Neuronal stem cell (in vitro differentiated cells): ENCODE data around the gene RNASE8.

Experiments
- DNase-seq: peaks from one replicate; pipeline ENCODE4 v3.0.0-alpha.2; 2013; ENCODE audit warnings: low spot score
- H2AFZ ChIP-seq: one replicate; pipeline ENCODE4 v1.6.1; 2013; ENCODE audit warnings: mild to moderate bottlenecking, low read length, inconsistent platforms
- H2AK5ac ChIP-seq: 2 replicates; pipeline ENCODE4 v1.6.1; 2013; ENCODE audit warnings: low read depth, mild to moderate bottlenecking, inconsistent platforms, low read length, moderate library complexity, mixed read lengths
- H2BK120ac ChIP-seq: 2 replicates; pipeline ENCODE4 v1.6.1; 2013; ENCODE audit warnings: low read depth, mild to moderate bottlenecking, inconsistent platforms, low read length, moderate library complexity, mixed read lengths
- H2BK12ac ChIP-seq: one replicate; pipeline ENCODE4 v1.6.1; 2013; ENCODE audit warnings: low read length, inconsistent platforms
- H2BK15ac ChIP-seq: 2 replicates; pipeline ENCODE4 v1.6.1; 2013; ENCODE audit warnings: mild to moderate bottlenecking, low read length, inconsistent platforms, mixed read lengths
- H2BK5ac ChIP-seq: one replicate; pipeline ENCODE4 v1.6.1; 2013; ENCODE audit warnings: inconsistent platforms, mild to moderate bottlenecking, low read length, moderate library complexity
- H3K14ac ChIP-seq: one replicate; pipeline ENCODE4 v1.6.1; 2013; ENCODE audit warnings: low read length, inconsistent platforms
- H3K18ac ChIP-seq: 2 replicates; pipeline ENCODE4 v1.6.1; 2013; ENCODE audit warnings: low read length, inconsistent platforms
- H3K23ac ChIP-seq: 2 replicates; pipeline ENCODE4 v1.6.1; 2013; ENCODE audit warnings: low read depth, mild to moderate bottlenecking, mixed read lengths, low read length, inconsistent platforms; ENCODE audit not compliant: poor library complexity
- H3K27ac ChIP-seq: replicated peaks from 3 replicates; pipeline ENCODE4 v1.5.1; 2013; ENCODE audit warnings: low read length, inconsistent platforms
- H3K27me3 ChIP-seq, 3 experiments: 2 replicates each; pipeline ENCODE4 v1.6.1; 2013; ENCODE audit warnings: low read length in 3 of 3, mild to moderate bottlenecking in 2 of 3, inconsistent platforms in 1 of 3, low read depth in 1 of 3, mixed read lengths in 1 of 3, moderate library complexity in 1 of 3; ENCODE audit not compliant: control insufficient read depth in 3 of 3, insufficient read depth in 3 of 3
- H3K36me3 ChIP-seq, 2 donors: replicated peaks in 1 of 2; 2 replicates each; pipeline ENCODE4 v1.6.1; 2013; ENCODE audit warnings: low read length in 2 of 2; ENCODE audit not compliant: control insufficient read depth in 2 of 2, insufficient read depth in 2 of 2
- H3K4ac ChIP-seq: 2 replicates; pipeline ENCODE4 v1.6.1; 2013; ENCODE audit warnings: inconsistent platforms, mild to moderate bottlenecking, low read length, moderate library complexity
- H3K4me1 ChIP-seq, 2 donors: 1 replicate in 1 of 2; 2 replicates in 1 of 2; pipeline ENCODE4 v1.6.1; 2013; ENCODE audit warnings: low read length in 2 of 2, low read depth in 1 of 2; ENCODE audit not compliant: control insufficient read depth in 2 of 2, insufficient read depth in 1 of 2
- H3K4me2 ChIP-seq: one replicate; pipeline ENCODE4 v1.6.1; 2013; ENCODE audit warnings: mild to moderate bottlenecking, low read length, inconsistent platforms; ENCODE audit not compliant: insufficient read depth, poor library complexity, severe bottlenecking
- H3K4me3 ChIP-seq, 2 donors: 2 replicates each; pipeline ENCODE4 v1.5.1; 2013; ENCODE audit warnings: low read length in 2 of 2, mild to moderate bottlenecking in 2 of 2, inconsistent platforms in 1 of 2, moderate library complexity in 1 of 2
- H3K79me1 ChIP-seq: one replicate; pipeline ENCODE4 v1.6.1; 2013; ENCODE audit warnings: low read depth, mild to moderate bottlenecking, inconsistent platforms, low read length, moderate library complexity
- H3K9ac ChIP-seq: one replicate; pipeline ENCODE4 v1.6.1; 2013; ENCODE audit warnings: mild to moderate bottlenecking, low read depth, low read length, inconsistent platforms; ENCODE audit not compliant: poor library complexity
- H3K9me3 ChIP-seq, 2 donors: replicated peaks in 1 of 2; 2 replicates each; pipeline versions ENCODE3 to v1.6.1; 2013; ENCODE audit warnings: low read length in 2 of 2, mild to moderate bottlenecking in 2 of 2, inconsistent platforms in 1 of 2, low read depth in 1 of 2, mixed read lengths in 1 of 2, moderate library complexity in 1 of 2; ENCODE audit not compliant: control insufficient read depth in 2 of 2, insufficient read depth in 1 of 2
- H4K8ac ChIP-seq: one replicate; pipeline ENCODE4 v1.6.1; 2013; ENCODE audit warnings: low read depth, mild to moderate bottlenecking, inconsistent platforms, low read length, moderate library complexity
- H4K91ac ChIP-seq: one replicate; pipeline ENCODE4 v1.6.1; 2013; ENCODE audit warnings: low read length, low read depth, mild to moderate bottlenecking, inconsistent platforms; ENCODE audit not compliant: poor library complexity
- WGBS, 2 donors: extraction: QIAGEN DNeasy Blood & Tissue Kit; methylation state at CpG; one replicate each; pipeline ENCODE4 v1.1.7; 2013; ENCODE audit warnings: missing lambda C conversion rate in 2 of 2, mixed read lengths in 1 of 2; ENCODE audit not compliant: insufficient read length in 2 of 2, insufficient replicate concordance in 1 of 2; ENCODE audit errors: extremely low coverage in 2 of 2; 5-methylcytosine and 5-hydroxymethylcytosine counted together

Gene RNASE8

DNA sequence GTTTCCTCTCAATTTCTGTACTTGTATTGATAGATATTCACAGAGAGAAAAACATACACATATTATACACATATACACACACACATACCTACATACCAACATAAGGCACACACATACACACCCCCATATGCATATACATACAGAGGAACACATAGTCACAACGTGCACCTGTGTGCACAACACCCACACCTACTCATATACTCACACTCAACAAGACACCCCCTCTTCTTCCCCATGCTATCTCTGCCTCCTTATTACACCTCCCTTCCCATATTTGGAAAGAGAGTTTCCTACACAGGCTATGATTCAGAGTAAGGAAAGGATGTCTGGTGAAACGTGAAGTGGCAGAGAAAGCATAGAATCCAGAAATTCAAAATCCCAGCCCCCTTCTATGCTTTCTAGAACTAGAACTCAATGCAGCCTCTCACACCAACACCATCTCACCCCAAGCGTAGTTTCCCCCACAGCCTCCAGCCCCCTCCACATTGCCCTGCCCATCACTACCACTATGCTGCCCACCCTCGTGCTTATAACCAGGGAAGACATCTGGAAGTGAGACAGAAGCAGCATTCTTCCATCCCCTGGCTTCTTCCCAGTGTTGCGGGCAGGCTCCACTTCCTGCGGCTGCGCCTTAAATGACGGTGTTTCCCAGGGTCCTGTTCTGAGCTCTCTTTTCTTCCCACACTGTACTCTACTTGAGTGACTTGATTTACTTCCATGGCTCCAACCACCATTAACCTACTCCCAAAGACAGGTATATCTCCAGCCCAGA lies 2.4 kb downstream of the RNASE8 start:
- Histone ChIP-seq H3K4me3 (no peak overlapping the region), H3K14ac (no peak overlapping the region), H2AFZ (no peak overlapping the region), H3K79me1 (no peaks in the 10 kb centered on the region), H3K18ac (no peak overlapping the region), H3K27ac (no peak overlapping the region), H4K91ac (no peak overlapping the region), H2AK5ac (no peak overlapping the region), H3K23ac (no peak overlapping the region), H3K4me1 (peaks cover 4 to 9% of the 10 kb centered on the region in 2 donors), H4K8ac (no peak overlapping the region), H3K4me2 (no peak overlapping the region), H3K27me3 (peaks cover 0 to 20% (median 0%) of the 10 kb centered on the region in 3 experiments), H3K36me3 (no peaks in the 10 kb centered on the region), H2BK12ac (no peak overlapping the region), H3K9ac (no peak overlapping the region), H3K4ac (no peak overlapping the region), H2BK120ac (no peak overlapping the region), H2BK5ac (no peak overlapping the region), H3K9me3 (no peaks in the 10 kb centered on the region), H2BK15ac (no peak overlapping the region)
- no CpG with 5 or more reads among the region's 8 CpGs for WGBS, 2 donors
- DNase-seq, result no peak

- DNase-seq, result no peak
- Histone ChIP-seq H3K14ac (no peak overlapping the region), H3K4me2 (no peak overlapping the region), H2BK5ac (no peak overlapping the region), H2BK15ac (no peak overlapping the region), H3K4me1 (peaks cover 4 to 9% of the 10 kb centered on the region in 2 donors), H2BK120ac (no peak overlapping the region), H2AK5ac (no peak overlapping the region), H2BK12ac (no peak overlapping the region), H3K36me3 (no peaks in the 10 kb centered on the region), H2AFZ (no peak overlapping the region), H3K23ac (no peak overlapping the region), H4K91ac (no peak overlapping the region), H4K8ac (no peak overlapping the region), H3K27ac (no peak overlapping the region), H3K9me3 (no peaks in the 10 kb centered on the region), H3K9ac (no peak overlapping the region), H3K18ac (no peak overlapping the region), H3K79me1 (no peaks in the 10 kb centered on the region), H3K4ac (no peak overlapping the region), H3K4me3 (no peak overlapping the region), H3K27me3 (peaks cover 0 to 13% (median 0%) of the 10 kb centered on the region in 3 experiments)
- WGBS, 2 donors, result no CpG with 5 or more reads among the region's 13 CpGs
Measured at GRCh38 chr14:21060614-21061346, 3.2 kb downstream of the RNASE8 start.

DNA sequence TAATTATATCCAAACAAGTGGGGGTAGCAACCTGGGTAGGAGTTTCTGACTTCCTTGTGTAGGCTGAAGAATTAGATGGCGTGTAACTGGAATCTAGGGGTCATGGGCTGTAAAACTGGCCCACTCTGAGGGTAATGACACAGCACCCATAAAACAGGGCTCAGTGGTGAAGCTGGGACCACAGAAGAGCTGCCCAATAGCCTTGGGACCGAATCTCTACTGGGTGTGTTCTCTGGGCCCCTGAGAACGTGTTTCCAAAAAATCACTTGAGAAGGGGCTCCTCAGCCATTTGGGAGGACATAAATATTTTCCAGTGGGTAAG lies 3.7 kb downstream of the RNASE8 start:
- H3K79me1 ChIP-seq, result no peaks in the 10 kb centered on the region
- no peak overlapping the region for H2AFZ ChIP-seq
- no peak overlapping the region for H3K27ac ChIP-seq
- H3K23ac ChIP-seq, result no peak overlapping the region
- no peak overlapping the region for H3K4ac ChIP-seq
- no peak overlapping the region for H4K91ac ChIP-seq
- WGBS, 2 donors, result no CpG with 5 or more reads among the region's 3 CpGs
- no peak overlapping the region for H3K4me3 ChIP-seq
- no peak for DNase-seq
- H2BK15ac ChIP-seq, result no peak overlapping the region
- H3K4me2 ChIP-seq, result no peak overlapping the region
- no peak overlapping the region for H2BK120ac ChIP-seq
- no peak overlapping the region for H3K9ac ChIP-seq
- no peaks in the 10 kb centered on the region for H3K36me3 ChIP-seq
- no peak overlapping the region for H3K18ac ChIP-seq
- no peaks in the 10 kb centered on the region for H3K9me3 ChIP-seq
- no peak overlapping the region for H4K8ac ChIP-seq
- H2AK5ac ChIP-seq, result no peak overlapping the region
- H2BK5ac ChIP-seq, result no peak overlapping the region
- no peak overlapping the region for H2BK12ac ChIP-seq
- H3K4me1 ChIP-seq, result peaks cover 4 to 9% of the 10 kb centered on the region in 2 donors
- no peak overlapping the region for H3K14ac ChIP-seq
- H3K27me3 ChIP-seq, result peaks cover 0 to 13% (median 0%) of the 10 kb centered on the region in 3 experiments

GRCh38 chr14:21063479-21063878 lies 5.9 kb downstream of the RNASE8 start:
- Histone ChIP-seq H3K4ac (no peak overlapping the region), H3K27ac (no peak overlapping the region), H4K91ac (no peak overlapping the region), H3K23ac (no peak overlapping the region), H3K18ac (no peak overlapping the region), H2BK5ac (no peak overlapping the region), H3K36me3 (no peaks in the 10 kb centered on the region), H2BK120ac (no peak overlapping the region), H2AFZ (no peak overlapping the region), H3K4me2 (no peak overlapping the region), H3K9ac (no peak overlapping the region), H3K27me3 (no peaks in the 10 kb centered on the region), H2BK15ac (no peak overlapping the region), H2AK5ac (no peak overlapping the region), H2BK12ac (no peak overlapping the region), H3K4me3 (no peak overlapping the region), H3K9me3 (no peaks in the 10 kb centered on the region), H3K79me1 (no peaks in the 10 kb centered on the region), H4K8ac (no peak overlapping the region), H3K14ac (no peak overlapping the region), H3K4me1 (peaks cover 4 to 12% of the 10 kb centered on the region in 2 donors)
- no CpG with 5 or more reads among the region's 3 CpGs for WGBS, 2 donors
- DNase-seq, result no peak
